C4-2B (cell line): ENCODE results near the gene UHRF1.

Source experiments
- ZFX ChIP-seq: fragments of 450-650 bp; IDR thresholded peaks from 2 replicates; pipeline ENCODE4 v1.6.1; 2017
- TF ChIP-seq, protein P1 (sequence below): fragments of 450-650 bp; conservative IDR thresholded peaks from 2 replicates; pipeline ENCODE4 v1.5.1; 2017; ENCODE audit warnings: mild to moderate bottlenecking

DNA sequence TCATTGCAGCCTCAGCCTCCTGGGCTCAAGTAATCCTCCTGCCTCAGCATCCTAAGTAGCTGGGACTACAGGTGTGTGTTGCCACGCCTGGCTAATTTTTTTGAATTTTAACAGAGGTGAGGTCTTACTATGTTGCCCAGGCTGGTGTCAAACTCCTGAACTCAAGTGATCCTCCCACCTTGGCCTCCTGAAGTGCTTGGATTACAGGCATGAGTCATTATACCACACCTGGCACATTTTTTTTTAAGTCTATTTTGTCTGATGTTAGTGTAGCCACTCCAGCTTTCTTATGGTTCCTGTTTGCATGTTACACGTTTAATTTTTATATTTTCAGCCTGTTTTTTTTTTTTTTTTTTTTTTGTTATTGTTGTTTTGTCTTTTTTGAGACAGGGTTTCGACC is 84.4 kb downstream of the UHRF1 start:
- TF ChIP-seq, protein P1, sequence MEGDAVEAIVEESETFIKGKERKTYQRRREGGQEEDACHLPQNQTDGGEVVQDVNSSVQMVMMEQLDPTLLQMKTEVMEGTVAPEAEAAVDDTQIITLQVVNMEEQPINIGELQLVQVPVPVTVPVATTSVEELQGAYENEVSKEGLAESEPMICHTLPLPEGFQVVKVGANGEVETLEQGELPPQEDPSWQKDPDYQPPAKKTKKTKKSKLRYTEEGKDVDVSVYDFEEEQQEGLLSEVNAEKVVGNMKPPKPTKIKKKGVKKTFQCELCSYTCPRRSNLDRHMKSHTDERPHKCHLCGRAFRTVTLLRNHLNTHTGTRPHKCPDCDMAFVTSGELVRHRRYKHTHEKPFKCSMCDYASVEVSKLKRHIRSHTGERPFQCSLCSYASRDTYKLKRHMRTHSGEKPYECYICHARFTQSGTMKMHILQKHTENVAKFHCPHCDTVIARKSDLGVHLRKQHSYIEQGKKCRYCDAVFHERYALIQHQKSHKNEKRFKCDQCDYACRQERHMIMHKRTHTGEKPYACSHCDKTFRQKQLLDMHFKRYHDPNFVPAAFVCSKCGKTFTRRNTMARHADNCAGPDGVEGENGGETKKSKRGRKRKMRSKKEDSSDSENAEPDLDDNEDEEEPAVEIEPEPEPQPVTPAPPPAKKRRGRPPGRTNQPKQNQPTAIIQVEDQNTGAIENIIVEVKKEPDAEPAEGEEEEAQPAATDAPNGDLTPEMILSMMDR: no peak
- TF ChIP-seq ZFX: no peak
